Effector memory CD4-positive, alpha-beta T cell (primary cell): ENCODE measurements around the gene SOBP.

ENCODE experiments used
- DNase-seq, 3 donors: peaks; one replicate each; pipeline ENCODE4 v3.0.0-alpha.2; 2020
- H3K27ac ChIP-seq: 2 replicates; pipeline ENCODE4 v1.7.0; 2013; ENCODE audit warnings: mild to moderate bottlenecking, low read length, moderate library complexity; ENCODE audit not compliant: insufficient read depth, poor library complexity, severe bottlenecking
- H3K27me3 ChIP-seq: replicated peaks from 2 replicates; pipeline ENCODE4 v1.7.0; 2013; ENCODE audit warnings: mild to moderate bottlenecking, low read length; ENCODE audit not compliant: insufficient read depth, control insufficient read depth, poor library complexity, severe bottlenecking
- H3K36me3 ChIP-seq: 2 replicates; pipeline ENCODE4 v1.7.0; 2013; ENCODE audit warnings: mild to moderate bottlenecking, low read length, moderate library complexity; ENCODE audit not compliant: control insufficient read depth, insufficient read depth
- H3K4me1 ChIP-seq: 2 replicates; pipeline ENCODE4 v1.7.0; 2013; ENCODE audit warnings: low read length, mild to moderate bottlenecking; ENCODE audit not compliant: control insufficient read depth, insufficient read depth, poor library complexity, severe bottlenecking
- H3K4me3 ChIP-seq: 2 replicates; pipeline ENCODE4 v1.7.0; 2013; ENCODE audit warnings: low read length, low read depth, mild to moderate bottlenecking; ENCODE audit not compliant: insufficient read depth, poor library complexity, severe bottlenecking
- H3K9me3 ChIP-seq: 2 replicates; pipeline ENCODE4 v1.7.0; 2013; ENCODE audit warnings: mild to moderate bottlenecking, low read length, moderate library complexity; ENCODE audit not compliant: control insufficient read depth

The SOBP gene

GRCh38 chr6:107594736-107595135, 104.8 kb downstream of the SOBP start:
- Histone ChIP-seq H3K27ac (no peak overlapping the region), H3K9me3 (no peaks in the 10 kb centered on the region), H3K4me1 (no peaks in the 10 kb centered on the region), H3K27me3 (peaks cover 6% of the 10 kb centered on the region), H3K36me3 (no peaks in the 10 kb centered on the region), H3K4me3 (no peak overlapping the region)
- no peak for DNase-seq

DNA sequence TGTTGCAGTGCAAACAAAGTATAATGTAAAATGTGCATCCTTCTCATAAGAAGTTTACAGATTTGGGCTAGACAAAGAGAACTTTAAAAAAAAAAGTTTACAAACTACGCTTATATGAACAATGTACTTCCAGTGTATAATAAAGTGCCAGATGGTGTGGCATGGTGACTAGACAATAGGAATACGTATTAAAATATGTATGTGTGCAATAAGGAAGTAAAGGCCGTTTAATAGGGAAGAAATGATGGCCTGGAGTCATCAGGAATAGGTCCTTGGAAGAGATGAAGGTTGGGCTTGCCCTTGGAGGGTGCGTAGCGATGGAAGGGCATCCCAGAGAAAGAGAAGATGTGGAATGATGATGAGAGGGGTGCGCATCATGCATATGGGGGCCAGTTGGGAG, 108.2 kb downstream of the SOBP start:
- Histone ChIP-seq H3K27me3 (no peaks in the 10 kb centered on the region), H3K4me1 (no peaks in the 10 kb centered on the region)
- no peak for DNase-seq

GRCh38 chr6:107599043-107599442, 109.1 kb downstream of the SOBP start:
- no peak for DNase-seq
- Histone ChIP-seq H3K27ac (no peak overlapping the region), H3K4me1 (no peaks in the 10 kb centered on the region), H3K9me3 (no peaks in the 10 kb centered on the region), H3K36me3 (no peaks in the 10 kb centered on the region), H3K4me3 (no peak overlapping the region), H3K27me3 (no peaks in the 10 kb centered on the region)

More for the DNA sequence above, 108.2 kb downstream of the SOBP start:
- no peak overlapping the region for H3K27ac ChIP-seq
- H3K9me3 ChIP-seq: no peaks in the 10 kb centered on the region
- no peaks in the 10 kb centered on the region for H3K36me3 ChIP-seq
- H3K4me3 ChIP-seq: no peak overlapping the region

DNA sequence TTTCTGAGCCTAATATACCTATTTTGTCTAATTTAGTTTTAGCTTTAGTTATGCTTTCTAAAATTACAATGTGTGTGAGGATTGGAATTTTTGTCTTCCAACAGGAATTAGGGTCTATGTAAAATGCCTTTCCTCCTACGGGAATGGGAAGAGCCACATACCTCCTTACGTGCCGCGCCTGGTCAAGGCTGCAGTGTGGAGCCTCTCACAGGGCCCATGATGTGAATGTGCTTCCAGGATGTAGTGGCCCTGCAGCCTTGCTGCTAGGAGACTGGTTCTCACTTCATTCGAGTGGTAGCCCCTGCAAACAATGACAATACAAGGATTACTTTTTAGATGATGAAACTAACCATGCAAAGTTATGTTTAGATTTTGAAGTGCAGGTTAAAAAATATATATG, 110.2 kb downstream of the SOBP start:
- no peaks in the 10 kb centered on the region for H3K9me3 ChIP-seq
- H3K4me3 ChIP-seq: no peak overlapping the region
- H3K27me3 ChIP-seq: no peaks in the 10 kb centered on the region
- H3K36me3 ChIP-seq: no peaks in the 10 kb centered on the region
- H3K4me1 ChIP-seq: no peaks in the 10 kb centered on the region
- H3K27ac ChIP-seq: no peak overlapping the region
- DNase-seq: no peak

GRCh38 chr6:107600936-107601335, 111.0 kb downstream of the SOBP start:
- H3K27me3 ChIP-seq: no peaks in the 10 kb centered on the region
- no peak overlapping the region for H3K27ac ChIP-seq
- no peak for DNase-seq

GRCh38 chr6:107601406-107601805, 111.5 kb downstream of the SOBP start:
- H3K9me3 ChIP-seq: no peaks in the 10 kb centered on the region
- H3K36me3 ChIP-seq: no peaks in the 10 kb centered on the region
- H3K27ac ChIP-seq: no peak overlapping the region
- DNase-seq: no peak
- no peak overlapping the region for H3K4me3 ChIP-seq
- no peaks in the 10 kb centered on the region for H3K27me3 ChIP-seq
- H3K4me1 ChIP-seq: no peaks in the 10 kb centered on the region

More at GRCh38 chr6:107600936-107601335, 111.0 kb downstream of the SOBP start:
- no peaks in the 10 kb centered on the region for H3K4me1 ChIP-seq
- H3K36me3 ChIP-seq: no peaks in the 10 kb centered on the region
- no peaks in the 10 kb centered on the region for H3K9me3 ChIP-seq
- no peak overlapping the region for H3K4me3 ChIP-seq

DNA sequence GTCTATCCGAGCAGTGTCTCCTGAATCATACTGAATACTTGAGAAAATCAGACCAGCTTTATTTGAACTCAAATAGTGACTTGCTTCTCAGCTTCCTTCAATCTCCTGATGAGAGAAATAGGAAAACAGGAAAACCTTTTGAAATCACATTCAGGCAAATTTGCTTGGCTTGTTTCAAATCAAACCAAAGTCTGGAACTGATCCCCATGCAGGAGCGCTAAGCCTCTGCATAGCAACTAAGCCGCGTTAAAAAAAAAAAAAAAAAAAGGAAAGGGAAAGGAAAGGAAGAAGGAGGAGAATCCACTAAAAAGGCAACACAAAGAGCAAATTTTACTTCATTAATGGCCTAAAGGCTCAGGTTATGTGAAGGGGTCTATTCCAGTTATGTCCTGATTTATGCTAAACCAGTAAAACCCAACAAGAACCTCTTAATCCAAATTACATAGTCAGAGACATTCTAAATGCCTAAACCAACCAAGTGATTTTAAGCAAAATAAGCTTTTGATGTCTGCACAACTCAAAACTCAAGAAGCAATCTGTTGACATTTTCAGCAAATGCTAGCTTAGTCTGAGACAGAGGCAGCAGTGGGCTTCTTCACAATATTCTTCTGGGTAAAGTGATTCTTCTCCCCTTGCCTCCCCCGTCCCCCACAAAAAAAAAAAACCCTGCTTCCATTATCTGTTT, 112.5 kb downstream of the SOBP start:
- H3K27me3 ChIP-seq: no peaks in the 10 kb centered on the region
- no peaks in the 10 kb centered on the region for H3K36me3 ChIP-seq
- H3K9me3 ChIP-seq: no peaks in the 10 kb centered on the region
- no peak overlapping the region for H3K4me3 ChIP-seq
- H3K27ac ChIP-seq: no peak overlapping the region
- no peaks in the 10 kb centered on the region for H3K4me1 ChIP-seq
- no peak for DNase-seq

DNA sequence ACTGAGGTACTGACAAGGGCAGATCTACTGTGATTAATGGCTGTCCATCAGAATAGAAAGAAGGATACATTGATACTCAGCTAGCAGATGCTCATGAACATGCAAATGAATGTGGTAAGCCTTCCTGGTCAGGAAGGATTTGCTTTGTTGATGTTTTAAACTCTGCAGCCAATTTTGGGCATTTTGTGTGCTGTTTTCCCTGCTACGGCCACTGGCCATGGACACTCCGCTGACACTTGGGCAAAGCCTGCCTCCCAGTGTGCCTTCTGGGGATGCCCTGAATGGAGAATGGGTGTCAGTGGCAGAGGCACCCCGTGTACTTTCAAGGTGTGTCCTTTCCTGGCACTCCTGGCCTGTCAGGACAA, 113.1 kb downstream of the SOBP start:
- Histone ChIP-seq H3K4me3 (no peak overlapping the region), H3K36me3 (no peaks in the 10 kb centered on the region), H3K4me1 (no peaks in the 10 kb centered on the region), H3K9me3 (no peaks in the 10 kb centered on the region), H3K27me3 (no peaks in the 10 kb centered on the region), H3K27ac (no peak overlapping the region)
- DNase-seq: no peak

DNA sequence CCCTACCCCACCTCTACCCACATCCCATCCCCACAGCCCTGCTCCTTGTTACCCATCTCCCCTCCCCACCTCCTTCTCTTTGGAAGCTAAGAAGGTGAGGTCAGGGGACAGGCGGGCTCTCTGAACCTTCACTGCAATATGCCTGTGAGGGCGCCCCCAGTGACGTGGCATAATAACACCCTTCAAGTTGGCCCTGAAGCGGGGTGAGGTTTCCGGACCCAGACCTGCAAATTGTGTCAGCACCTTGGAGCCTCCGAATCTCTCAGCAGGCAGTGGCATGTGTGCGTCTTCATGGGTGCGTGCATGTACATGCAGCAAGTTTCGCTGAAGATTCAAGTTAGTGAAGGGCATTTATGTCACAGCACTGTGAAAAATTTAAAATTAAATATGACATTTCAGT, 114.6 kb downstream of the SOBP start:
- H3K4me1 ChIP-seq: no peaks in the 10 kb centered on the region
- no peaks in the 10 kb centered on the region for H3K27me3 ChIP-seq
- H3K27ac ChIP-seq: no peak overlapping the region
- no peak overlapping the region for H3K4me3 ChIP-seq
- H3K36me3 ChIP-seq: no peaks in the 10 kb centered on the region
- no peaks in the 10 kb centered on the region for H3K9me3 ChIP-seq
- no peak for DNase-seq

DNA sequence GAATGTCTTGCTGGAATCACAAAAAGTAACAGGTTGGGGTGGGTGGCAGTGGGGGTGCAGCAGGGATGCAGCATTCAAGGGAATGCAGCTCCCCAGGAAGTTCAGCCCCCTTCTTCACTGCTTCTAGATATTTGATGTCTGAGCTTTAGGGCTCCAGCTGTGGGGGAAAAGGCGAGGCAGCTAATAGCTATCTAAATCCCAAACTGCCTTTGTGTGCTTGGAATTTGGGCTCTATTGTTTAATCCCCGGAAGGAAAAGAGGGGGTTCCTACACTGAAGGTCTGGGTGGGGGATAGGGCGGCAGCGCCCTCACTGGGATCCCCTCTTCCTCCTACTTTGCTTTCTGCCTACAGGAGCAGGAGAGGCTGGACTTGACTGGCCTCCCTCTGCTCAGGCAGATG, 116.5 kb downstream of the SOBP start:
- Histone ChIP-seq H3K9me3 (no peaks in the 10 kb centered on the region), H3K27ac (no peak overlapping the region), H3K4me3 (no peak overlapping the region), H3K27me3 (no peaks in the 10 kb centered on the region), H3K36me3 (no peaks in the 10 kb centered on the region), H3K4me1 (no peaks in the 10 kb centered on the region)
- DNase-seq: no peak
